Measurements from ENCODE around the gene CERK. TPM values are rescaled to one million over a fixed set of nuclear protein-coding genes. Genes with fewer than 3 reads are reported as not detected.
A peak's percentile ranks its signal among the peaks of the same experiment; 100 is the strongest.

CERK gene
- total and polyA plus RNA-seq, 2 experiments from 2014 or later = 37.2 to 74.9 TPM

GRCh38 chr22:46769191-46769675, 31.2 kb upstream of the CERK start:
- Histone ChIP-seq H3K27me3 (no peaks in the 10 kb centered on the region), H3K27ac (peak overlapping the region; percentile 80), H3K4me3 (no peak overlapping the region), H3K36me3 (no peaks in the 10 kb centered on the region), H3K4me1 (ENCODE audit: low read depth) (peaks cover 6% of the 10 kb centered on the region), H3K9me3 (ENCODE audit: low read depth) (no peaks in the 10 kb centered on the region)
- TF ChIP-seq CTCF (IDR thresholded peaks at IDR 0.05; ENCODE audit: low read depth, low read length) = no peak
- DNase-seq (ENCODE audit: low read depth in 1 of 2, low spot score in 1 of 2) = no peak

GRCh38 chr22:46767249-46767985, 29.4 kb upstream of the CERK start:
- Histone ChIP-seq H3K36me3 (no peaks in the 10 kb centered on the region), H3K27ac (peak overlapping the region; percentile 80), H3K9me3 (ENCODE audit: low read depth) (no peaks in the 10 kb centered on the region), H3K27me3 (no peaks in the 10 kb centered on the region), H3K4me3 (no peak overlapping the region), H3K4me1 (ENCODE audit: low read depth) (no peaks in the 10 kb centered on the region)
- no peak for TF ChIP-seq CTCF (IDR thresholded peaks at IDR 0.05; ENCODE audit: low read depth, low read length)
- no peak for DNase-seq (ENCODE audit: low read depth in 1 of 2, low spot score in 1 of 2)

- TF ChIP-seq CTCF (IDR thresholded peaks at IDR 0.05; ENCODE audit: low read depth, low read length) = no peak
- no peak overlapping the region for H3K27ac ChIP-seq
- DNase-seq (ENCODE audit: low read depth in 1 of 2, low spot score in 1 of 2) = no peak
- no peaks in the 10 kb centered on the region for H3K36me3 ChIP-seq
- no peaks in the 10 kb centered on the region for H3K9me3 ChIP-seq (ENCODE audit: low read depth)
- no peak overlapping the region for H3K4me3 ChIP-seq
- peaks cover 2% of the 10 kb centered on the region for H3K4me1 ChIP-seq (ENCODE audit: low read depth)
- no peaks in the 10 kb centered on the region for H3K27me3 ChIP-seq
Measured at GRCh38 chr22:46766611-46767010, 28.6 kb upstream of the CERK start.

GRCh38 chr22:46764779-46765485, 26.9 kb upstream of the CERK start:
- H3K27ac ChIP-seq = no peak overlapping the region
- no peak overlapping the region for H3K4me3 ChIP-seq
- H3K9me3 ChIP-seq (ENCODE audit: low read depth) = no peaks in the 10 kb centered on the region
- DNase-seq (ENCODE audit: low read depth in 1 of 2, low spot score in 1 of 2) = no peak
- no peaks in the 10 kb centered on the region for H3K36me3 ChIP-seq
- no peaks in the 10 kb centered on the region for H3K27me3 ChIP-seq
- peaks cover 5% of the 10 kb centered on the region for H3K4me1 ChIP-seq (ENCODE audit: low read depth)
- TF ChIP-seq CTCF (IDR thresholded peaks at IDR 0.05; ENCODE audit: low read depth, low read length) = no peak

GRCh38 chr22:46764140-46764680, 26.2 kb upstream of the CERK start:
- no peak overlapping the region for H3K4me3 ChIP-seq
- no peak overlapping the region for H3K27ac ChIP-seq
- H3K4me1 ChIP-seq (ENCODE audit: low read depth) = peaks cover 5% of the 10 kb centered on the region
- no peaks in the 10 kb centered on the region for H3K27me3 ChIP-seq
- no peaks in the 10 kb centered on the region for H3K36me3 ChIP-seq
- DNase-seq (ENCODE audit: low read depth in 1 of 2, low spot score in 1 of 2) = no peak
- H3K9me3 ChIP-seq (ENCODE audit: low read depth) = no peaks in the 10 kb centered on the region
- TF ChIP-seq CTCF (IDR thresholded peaks at IDR 0.05; ENCODE audit: low read depth, low read length) = no peak
